SK-N-SH (cell line): ENCODE measurements around the gene WWC2. TPM values are rescaled to one million over a fixed set of nuclear protein-coding genes. Genes with fewer than 3 reads are reported as not detected.

ENCODE experiments used
- CTCF ChIA-PET: fragments of 300-600, 350-600 bp; formaldehyde crosslinking; extraction: SDS; loops from one replicate; lab custom pipeline; 2021; lab: Yijun Ruan, JAX
- POLR2A ChIA-PET: fragments of 350-600 bp; sonication (Branson Sonifier 250); formaldehyde crosslinking; extraction: SDS; loops from one replicate; lab custom pipeline; 2020; ENCODE audit warnings: antibody characterized with exemption, inconsistent platforms; lab: Yijun Ruan, JAX
- DNase-seq: peaks from one replicate; pipeline ENCODE4 v3.0.0; 2012
- H2AFZ ChIP-seq: fragments of 200-600 bp; sonication (generic); 2 replicates; pipeline ENCODE4 v1.8.1; 2016; ENCODE audit warnings: antibody characterized with exemption, mild to moderate bottlenecking, low read depth
- H3F3A ChIP-seq: fragments of 200-600 bp; sonication (generic); replicated peaks from 2 replicates; pipeline ENCODE3; 2016; ENCODE audit warnings: antibody characterized with exemption, mild to moderate bottlenecking; ENCODE audit not compliant: insufficient read depth
- H3K27ac ChIP-seq, 2 experiments: fragments of 200-500 bp in 1 of 2; fragments of 200-600 bp in 1 of 2; sonication (Bioruptor generic) in 1 of 2; sonication (generic), shearing (Covaris generic) in 1 of 2; 2 replicates each; pipeline versions ENCODE4 v1.5.1 to v1.6.1; 2014 to 2016; ENCODE audit warnings: low read depth in 2 of 2, inconsistent platforms in 1 of 2, low read length in 1 of 2, mild to moderate bottlenecking in 1 of 2, mixed read lengths in 1 of 2
- H3K27me3 ChIP-seq: fragments of 200-600 bp; sonication (generic), shearing (Covaris generic); 2 replicates; pipeline ENCODE4 v1.6.1; 2016; ENCODE audit warnings: mixed run types; ENCODE audit not compliant: insufficient read depth
- H3K36me3 ChIP-seq, 2 experiments: fragments of 200-500 bp in 1 of 2; fragments of 200-600 bp in 1 of 2; sonication (Bioruptor generic) in 1 of 2; sonication (generic) in 1 of 2; replicated peaks in 1 of 2; 2 replicates each; pipeline versions ENCODE3 to v1.5.1; 2014 to 2016; ENCODE audit warnings: low read length in 1 of 2, mild to moderate bottlenecking in 1 of 2; ENCODE audit not compliant: insufficient read depth in 2 of 2, control insufficient read depth in 1 of 2
- H3K4me1 ChIP-seq, 2 experiments: fragments of 200-500 bp in 1 of 2; fragments of 200-600 bp in 1 of 2; sonication (Bioruptor generic) in 1 of 2; sonication (generic), shearing (Covaris generic) in 1 of 2; 2 replicates each; pipeline versions ENCODE4 v1.5.1 to v1.6.1; 2014 to 2016; ENCODE audit warnings: low read depth in 1 of 2, low read length in 1 of 2, mixed run types in 1 of 2; ENCODE audit not compliant: insufficient read depth in 2 of 2, control insufficient read depth in 1 of 2
- H3K4me2 ChIP-seq: fragments of 200-600 bp; sonication (generic), shearing (Covaris generic); 2 replicates; pipeline ENCODE4 v1.6.1; 2017; ENCODE audit warnings: mixed run types
- H3K4me3 ChIP-seq, 2 experiments: fragments of 200-500 bp in 1 of 2; fragments of 200-600 bp in 1 of 2; sonication (Bioruptor generic) in 1 of 2; sonication (generic), shearing (Covaris generic) in 1 of 2; 2 replicates each; pipeline versions ENCODE4 v1.5.1 to v1.8.1; 2014 to 2016; ENCODE audit warnings: low read depth in 2 of 2, inconsistent platforms in 1 of 2, low read length in 1 of 2, mild to moderate bottlenecking in 1 of 2, mixed read lengths in 1 of 2, moderate library complexity in 1 of 2
- H3K79me2 ChIP-seq: fragments of 200-600 bp; sonication (generic); 2 replicates; pipeline ENCODE4 v1.8.1; 2017; ENCODE audit warnings: mild to moderate bottlenecking; ENCODE audit not compliant: insufficient read depth
- H3K9ac ChIP-seq: fragments of 200-600 bp; sonication (generic); 2 replicates; pipeline ENCODE4 v1.6.1; 2017; ENCODE audit warnings: mixed run types
- H3K9me2 ChIP-seq: fragments of 200-600 bp; sonication (generic); 2 replicates; pipeline ENCODE4 v1.6.1; 2017; ENCODE audit warnings: mixed run types
- H3K9me3 ChIP-seq: fragments of 200-600 bp; sonication (generic); 2 replicates; pipeline ENCODE4 v1.6.1; 2017; ENCODE audit warnings: mixed run types, mild to moderate bottlenecking, moderate library complexity
- H4K20me1 ChIP-seq: fragments of 200-600 bp; sonication (generic); 2 replicates; pipeline ENCODE4 v1.6.1; 2017; ENCODE audit warnings: mild to moderate bottlenecking, mixed run types; ENCODE audit not compliant: insufficient read depth
- CHD2 ChIP-seq: fragments of 150-350 bp; IDR thresholded peaks from 2 replicates; pipeline ENCODE4 v1.6.1; 2018; ENCODE audit warnings: low read length; ENCODE audit not compliant: partially characterized antibody
- ELF1 ChIP-seq: IDR thresholded peaks from 2 replicates; pipeline ENCODE4 v1.4.0; 2012
- EP300 ChIP-seq, 2 experiments: IDR thresholded peaks; 2 replicates each; pipeline versions ENCODE4 v1.4.0 to v1.6.1; 2012; ENCODE audit warnings: borderline replicate concordance in 1 of 2, low read depth in 1 of 2, low read length in 1 of 2
- EZH2phosphoT487 ChIP-seq: fragments of 200-600 bp; sonication (generic); IDR thresholded peaks from 2 replicates; pipeline ENCODE4 v1.6.1; 2017; ENCODE audit warnings: low read depth, mixed run types, mild to moderate bottlenecking, antibody characterized with exemption, moderate library complexity, borderline replicate concordance
- JUND ChIP-seq: IDR thresholded peaks from 2 replicates; pipeline ENCODE4 v1.4.0; 2012
- MXI1 ChIP-seq: IDR thresholded peaks from 2 replicates; pipeline ENCODE4 v1.6.1; 2012; ENCODE audit warnings: mild to moderate bottlenecking, low read depth, low read length, improper control_type of control experiment
- NRF1 ChIP-seq: IDR thresholded peaks from 2 replicates; pipeline ENCODE4 v1.6.1; 2012; ENCODE audit warnings: low read depth, mild to moderate bottlenecking, low read length
- RCOR1 ChIP-seq: fragments of 150-350 bp; IDR thresholded peaks from 2 replicates; pipeline ENCODE4 v1.6.1; 2017; ENCODE audit warnings: antibody characterized with exemption, low read length
- RXRA ChIP-seq: IDR thresholded peaks from 2 replicates; pipeline ENCODE4 v1.4.0; 2012; ENCODE audit warnings: low read depth, mild to moderate bottlenecking, borderline replicate concordance
- TAF1 ChIP-seq: IDR thresholded peaks from 2 replicates; pipeline ENCODE4 v1.6.1; 2012; ENCODE audit warnings: low read depth, mild to moderate bottlenecking, low read length, moderate library complexity, borderline replicate concordance
- TCF12 ChIP-seq: IDR thresholded peaks from 2 replicates; pipeline ENCODE4 v1.4.0; 2012
- TEAD4 ChIP-seq: IDR thresholded peaks from 2 replicates; pipeline ENCODE4 v1.4.0; 2012; ENCODE audit warnings: mild to moderate bottlenecking, borderline replicate concordance; ENCODE audit not compliant: insufficient read depth
- YY1 ChIP-seq: IDR thresholded peaks from 2 replicates; pipeline ENCODE4 v1.4.0; 2012; ENCODE audit warnings: low read depth, mild to moderate bottlenecking
- WGBS: methylation state at CpG from one replicate; pipeline ENCODE4 v1.1.6; 2017; ENCODE audit warnings: low lambda C conversion rate; 5-methylcytosine and 5-hydroxymethylcytosine counted together
- polyA plus RNA-seq, 3 experiments: library from polyadenylated mRNA; depleted of rRNA; stranded (reverse); fragments of >200 nt; gene quantifications; 2 replicates each; pipeline ENCODE4 v1.2.3, GENCODE V29; 2012
- TF ChIP-seq, protein P1 (sequence below): IDR thresholded peaks from 2 replicates; pipeline ENCODE4 v1.4.0; 2012; ENCODE audit warnings: low read depth, borderline replicate concordance
- TF ChIP-seq, protein P2 (sequence below): fragments of 150-350 bp; IDR thresholded peaks from 2 replicates; pipeline ENCODE4 v1.6.1; 2016; ENCODE audit warnings: mild to moderate bottlenecking, low read depth, low read length
- TF ChIP-seq, protein P3 (sequence below): fragments of 200-600 bp; sonication (generic); IDR thresholded peaks from 2 replicates; pipeline ENCODE4 v1.6.1; 2017; ENCODE audit warnings: antibody characterized with exemption, mild to moderate bottlenecking, moderate library complexity
- TF ChIP-seq, protein P4 (sequence below): IDR thresholded peaks from 2 replicates; pipeline ENCODE4 v1.6.1; 2012; ENCODE audit warnings: mild to moderate bottlenecking, low read depth, low read length, moderate library complexity
- TF ChIP-seq, protein P5 (sequence below): IDR thresholded peaks from 2 replicates; pipeline ENCODE4; 2012

WWC2 gene
- polyA plus RNA-seq, 1 of the 3 experiments (the other 2 are of a cell fraction): 18.4 TPM

DNA sequence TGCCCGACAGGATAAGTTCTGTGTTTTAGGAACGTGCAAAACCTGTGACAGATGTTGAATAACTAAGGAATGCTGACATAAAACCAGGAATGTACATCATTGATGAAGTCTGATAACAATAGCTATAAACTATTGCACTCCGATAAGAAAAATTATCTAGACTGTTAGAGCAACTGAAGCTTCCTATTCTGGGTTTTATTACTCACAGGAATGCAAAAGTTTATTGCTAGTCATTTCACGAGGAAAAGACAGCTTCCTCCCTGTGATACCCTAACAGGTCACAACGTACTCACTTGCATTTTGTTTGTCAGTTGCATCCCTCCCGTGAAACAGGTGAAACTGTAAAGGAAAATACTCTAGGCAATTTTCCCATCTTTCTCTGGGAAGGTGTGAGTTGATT lies 155.1 kb downstream of the WWC2 start:
- Histone ChIP-seq H3K4me1 (no peaks in the 10 kb centered on the region; a peak in 2 of 4 replicates), H3K27ac (no peak overlapping the region), H3K79me2 (no peaks in the 10 kb centered on the region; the same call in 1 of the 2 replicates), H3K27me3 (no peaks in the 10 kb centered on the region), H2AFZ (no peak overlapping the region), H3K36me3 (peaks cover 14 to 46% of the 10 kb centered on the region in 2 experiments), H3K9me3 (no peaks in the 10 kb centered on the region), H3K4me3 (no peak overlapping the region), H3K9ac (no peak overlapping the region), H3K4me2 (no peak overlapping the region), H4K20me1 (no peaks in the 10 kb centered on the region), H3F3A (no peaks in the 10 kb centered on the region), H3K9me2 (no peaks in the 10 kb centered on the region)
- TF ChIP-seq RXRA: no peak
- no peak for TF ChIP-seq NRF1
- TF ChIP-seq EP300 (IDR thresholded peaks at IDR 0.05; ENCODE audit: borderline replicate concordance in 1 of 2, low read depth in 1 of 2, low read length in 1 of 2): no peak
- no peak for TF ChIP-seq ELF1
- TF ChIP-seq YY1: no peak
- no peak for TF ChIP-seq RCOR1
- no peak for TF ChIP-seq TEAD4
- TF ChIP-seq, protein P1, sequence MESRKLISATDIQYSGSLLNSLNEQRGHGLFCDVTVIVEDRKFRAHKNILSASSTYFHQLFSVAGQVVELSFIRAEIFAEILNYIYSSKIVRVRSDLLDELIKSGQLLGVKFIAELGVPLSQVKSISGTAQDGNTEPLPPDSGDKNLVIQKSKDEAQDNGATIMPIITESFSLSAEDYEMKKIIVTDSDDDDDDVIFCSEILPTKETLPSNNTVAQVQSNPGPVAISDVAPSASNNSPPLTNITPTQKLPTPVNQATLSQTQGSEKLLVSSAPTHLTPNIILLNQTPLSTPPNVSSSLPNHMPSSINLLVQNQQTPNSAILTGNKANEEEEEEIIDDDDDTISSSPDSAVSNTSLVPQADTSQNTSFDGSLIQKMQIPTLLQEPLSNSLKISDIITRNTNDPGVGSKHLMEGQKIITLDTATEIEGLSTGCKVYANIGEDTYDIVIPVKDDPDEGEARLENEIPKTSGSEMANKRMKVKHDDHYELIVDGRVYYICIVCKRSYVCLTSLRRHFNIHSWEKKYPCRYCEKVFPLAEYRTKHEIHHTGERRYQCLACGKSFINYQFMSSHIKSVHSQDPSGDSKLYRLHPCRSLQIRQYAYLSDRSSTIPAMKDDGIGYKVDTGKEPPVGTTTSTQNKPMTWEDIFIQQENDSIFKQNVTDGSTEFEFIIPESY: no peak
- no peak for TF ChIP-seq EZH2phosphoT487
- no peak for TF ChIP-seq TCF12
- TF ChIP-seq, protein P2, sequence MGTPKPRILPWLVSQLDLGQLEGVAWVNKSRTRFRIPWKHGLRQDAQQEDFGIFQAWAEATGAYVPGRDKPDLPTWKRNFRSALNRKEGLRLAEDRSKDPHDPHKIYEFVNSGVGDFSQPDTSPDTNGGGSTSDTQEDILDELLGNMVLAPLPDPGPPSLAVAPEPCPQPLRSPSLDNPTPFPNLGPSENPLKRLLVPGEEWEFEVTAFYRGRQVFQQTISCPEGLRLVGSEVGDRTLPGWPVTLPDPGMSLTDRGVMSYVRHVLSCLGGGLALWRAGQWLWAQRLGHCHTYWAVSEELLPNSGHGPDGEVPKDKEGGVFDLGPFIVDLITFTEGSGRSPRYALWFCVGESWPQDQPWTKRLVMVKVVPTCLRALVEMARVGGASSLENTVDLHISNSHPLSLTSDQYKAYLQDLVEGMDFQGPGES: no peak
- TF ChIP-seq, protein P3, sequence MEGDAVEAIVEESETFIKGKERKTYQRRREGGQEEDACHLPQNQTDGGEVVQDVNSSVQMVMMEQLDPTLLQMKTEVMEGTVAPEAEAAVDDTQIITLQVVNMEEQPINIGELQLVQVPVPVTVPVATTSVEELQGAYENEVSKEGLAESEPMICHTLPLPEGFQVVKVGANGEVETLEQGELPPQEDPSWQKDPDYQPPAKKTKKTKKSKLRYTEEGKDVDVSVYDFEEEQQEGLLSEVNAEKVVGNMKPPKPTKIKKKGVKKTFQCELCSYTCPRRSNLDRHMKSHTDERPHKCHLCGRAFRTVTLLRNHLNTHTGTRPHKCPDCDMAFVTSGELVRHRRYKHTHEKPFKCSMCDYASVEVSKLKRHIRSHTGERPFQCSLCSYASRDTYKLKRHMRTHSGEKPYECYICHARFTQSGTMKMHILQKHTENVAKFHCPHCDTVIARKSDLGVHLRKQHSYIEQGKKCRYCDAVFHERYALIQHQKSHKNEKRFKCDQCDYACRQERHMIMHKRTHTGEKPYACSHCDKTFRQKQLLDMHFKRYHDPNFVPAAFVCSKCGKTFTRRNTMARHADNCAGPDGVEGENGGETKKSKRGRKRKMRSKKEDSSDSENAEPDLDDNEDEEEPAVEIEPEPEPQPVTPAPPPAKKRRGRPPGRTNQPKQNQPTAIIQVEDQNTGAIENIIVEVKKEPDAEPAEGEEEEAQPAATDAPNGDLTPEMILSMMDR: no peak
- TF ChIP-seq, protein P4, sequence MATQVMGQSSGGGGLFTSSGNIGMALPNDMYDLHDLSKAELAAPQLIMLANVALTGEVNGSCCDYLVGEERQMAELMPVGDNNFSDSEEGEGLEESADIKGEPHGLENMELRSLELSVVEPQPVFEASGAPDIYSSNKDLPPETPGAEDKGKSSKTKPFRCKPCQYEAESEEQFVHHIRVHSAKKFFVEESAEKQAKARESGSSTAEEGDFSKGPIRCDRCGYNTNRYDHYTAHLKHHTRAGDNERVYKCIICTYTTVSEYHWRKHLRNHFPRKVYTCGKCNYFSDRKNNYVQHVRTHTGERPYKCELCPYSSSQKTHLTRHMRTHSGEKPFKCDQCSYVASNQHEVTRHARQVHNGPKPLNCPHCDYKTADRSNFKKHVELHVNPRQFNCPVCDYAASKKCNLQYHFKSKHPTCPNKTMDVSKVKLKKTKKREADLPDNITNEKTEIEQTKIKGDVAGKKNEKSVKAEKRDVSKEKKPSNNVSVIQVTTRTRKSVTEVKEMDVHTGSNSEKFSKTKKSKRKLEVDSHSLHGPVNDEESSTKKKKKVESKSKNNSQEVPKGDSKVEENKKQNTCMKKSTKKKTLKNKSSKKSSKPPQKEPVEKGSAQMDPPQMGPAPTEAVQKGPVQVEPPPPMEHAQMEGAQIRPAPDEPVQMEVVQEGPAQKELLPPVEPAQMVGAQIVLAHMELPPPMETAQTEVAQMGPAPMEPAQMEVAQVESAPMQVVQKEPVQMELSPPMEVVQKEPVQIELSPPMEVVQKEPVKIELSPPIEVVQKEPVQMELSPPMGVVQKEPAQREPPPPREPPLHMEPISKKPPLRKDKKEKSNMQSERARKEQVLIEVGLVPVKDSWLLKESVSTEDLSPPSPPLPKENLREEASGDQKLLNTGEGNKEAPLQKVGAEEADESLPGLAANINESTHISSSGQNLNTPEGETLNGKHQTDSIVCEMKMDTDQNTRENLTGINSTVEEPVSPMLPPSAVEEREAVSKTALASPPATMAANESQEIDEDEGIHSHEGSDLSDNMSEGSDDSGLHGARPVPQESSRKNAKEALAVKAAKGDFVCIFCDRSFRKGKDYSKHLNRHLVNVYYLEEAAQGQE: no peak
- no peak for TF ChIP-seq TAF1
- TF ChIP-seq, protein P5, sequence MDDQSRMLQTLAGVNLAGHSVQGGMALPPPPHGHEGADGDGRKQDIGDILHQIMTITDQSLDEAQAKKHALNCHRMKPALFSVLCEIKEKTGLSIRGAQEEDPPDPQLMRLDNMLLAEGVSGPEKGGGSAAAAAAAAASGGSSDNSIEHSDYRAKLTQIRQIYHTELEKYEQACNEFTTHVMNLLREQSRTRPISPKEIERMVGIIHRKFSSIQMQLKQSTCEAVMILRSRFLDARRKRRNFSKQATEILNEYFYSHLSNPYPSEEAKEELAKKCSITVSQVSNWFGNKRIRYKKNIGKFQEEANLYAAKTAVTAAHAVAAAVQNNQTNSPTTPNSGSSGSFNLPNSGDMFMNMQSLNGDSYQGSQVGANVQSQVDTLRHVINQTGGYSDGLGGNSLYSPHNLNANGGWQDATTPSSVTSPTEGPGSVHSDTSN: no peak
- no peak for TF ChIP-seq MXI1
- no peak for TF ChIP-seq CHD2
- TF ChIP-seq JUND: no peak
- DNase-seq: no peak
- ChIA-PET CTCF (interaction anchor here (5.3 to 7.7 kb wide), 3 partner anchors 9 to 316 kb away, joined by 63 to 90 read pairs (median 84); no protein-coding TSS in a partner anchor), POLR2A (no interaction called here)
- 90% methylated on average over 6 of the region's 6 CpGs for WGBS
